ENCODE measurements around the gene BAG3.
"Not testable (repeated sequence)": the region's sequence is repeated elsewhere in the genome, so short reads cannot be mapped to it uniquely, and the experiment has no call there.

Gene BAG3

GRCh38 chr10:119694608-119695007, 43.4 kb downstream of the BAG3 start:
- no peak for DNase-seq

- no peak for DNase-seq
Measured at GRCh38 chr10:119700321-119700954, 49.3 kb downstream of the BAG3 start.

- DNase-seq: no peak
Measured at GRCh38 chr10:119701861-119702260, 50.7 kb downstream of the BAG3 start.

- DNase-seq: no peak
Measured at GRCh38 chr10:119702583-119702982, 51.4 kb downstream of the BAG3 start.

GRCh38 chr10:119703903-119704508, 52.8 kb downstream of the BAG3 start:
- no peak for DNase-seq

DNA sequence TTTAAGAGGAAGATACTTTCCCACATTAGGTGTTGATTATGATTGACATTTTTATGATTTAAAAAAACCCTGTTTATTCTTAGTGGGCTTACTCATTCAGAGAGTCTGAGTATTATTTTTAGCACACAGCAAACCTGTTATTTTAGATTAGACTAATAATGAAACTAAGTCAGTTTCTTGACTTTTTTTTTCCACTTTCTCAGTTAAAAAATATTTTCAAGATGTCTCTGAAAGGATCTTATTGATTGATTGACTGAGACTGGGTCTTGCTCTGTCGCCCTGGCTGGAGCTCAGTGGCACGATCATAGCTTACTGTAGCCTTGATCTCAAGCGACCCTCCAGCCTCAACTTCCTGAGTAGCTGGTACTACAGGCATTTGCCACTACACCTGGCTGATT, 54.3 kb downstream of the BAG3 start:
- DNase-seq: no peak

GRCh38 chr10:119706521-119707278, 55.5 kb downstream of the BAG3 start:
- no peak for DNase-seq

GRCh38 chr10:119707331-119707730, 56.2 kb downstream of the BAG3 start:
- not testable (repeated sequence) for DNase-seq

- not testable (repeated sequence) for DNase-seq
Measured at GRCh38 chr10:119710935-119711334, 59.8 kb downstream of the BAG3 start.

DNA sequence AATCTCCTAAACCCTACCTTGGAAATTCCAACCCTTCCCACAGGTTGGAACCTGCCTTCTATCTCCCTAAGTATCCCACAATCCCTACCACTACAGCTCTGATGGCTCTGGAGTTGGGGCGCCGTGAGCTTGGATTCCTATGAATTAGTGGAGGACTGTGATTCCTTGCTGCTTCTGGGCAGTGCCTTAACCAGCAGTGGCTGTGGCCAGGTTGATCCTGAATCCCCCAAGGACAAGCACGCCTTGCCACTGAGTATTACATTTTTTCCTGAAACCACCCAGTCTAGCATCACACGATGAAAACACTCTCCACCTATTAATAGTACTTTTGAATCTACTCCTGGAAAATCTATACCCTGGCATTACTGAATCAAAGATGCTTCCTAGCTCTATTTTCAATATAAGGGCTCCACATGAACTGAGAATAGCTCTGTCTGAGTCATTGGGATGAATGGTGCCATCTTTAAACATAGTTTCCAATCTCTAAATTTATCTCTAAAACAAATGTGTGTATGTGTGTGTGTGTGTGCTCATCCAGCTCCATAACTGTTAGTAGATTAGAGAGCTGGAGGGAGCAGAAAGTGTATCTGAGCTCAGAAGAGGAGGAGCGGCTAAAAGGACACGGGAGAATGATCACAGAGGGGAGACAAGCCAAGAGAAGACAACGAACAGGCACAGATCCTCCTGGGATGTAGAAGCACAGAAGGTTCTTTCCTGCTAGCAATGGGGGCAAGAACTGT, 62.7 kb downstream of the BAG3 start:
- DNase-seq: no peak

GRCh38 chr10:119714484-119714816, 63.3 kb downstream of the BAG3 start:
- no peak for DNase-seq

- no peak for DNase-seq
Measured at GRCh38 chr10:119715628-119716505, 64.7 kb downstream of the BAG3 start.

DNA sequence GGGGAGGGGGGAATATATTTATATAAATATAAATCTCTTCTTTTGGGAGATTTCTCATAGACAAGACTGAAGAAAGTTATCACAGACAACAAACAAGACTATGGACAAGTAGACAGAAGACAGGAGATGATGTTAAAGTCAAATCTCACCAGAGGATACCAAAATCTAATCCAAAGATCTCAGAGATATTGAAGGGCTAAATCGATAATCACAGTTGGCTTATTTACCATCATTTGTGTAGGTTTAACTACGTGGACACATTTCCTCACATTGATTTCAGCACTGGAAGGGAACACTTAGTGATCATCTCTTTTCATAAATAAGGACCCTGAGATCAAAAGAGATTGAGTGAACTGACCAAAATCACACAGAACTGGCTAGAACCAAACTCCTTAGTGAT, 72.0 kb downstream of the BAG3 start:
- DNase-seq: no peak

GRCh38 chr10:119723624-119724023, 72.4 kb downstream of the BAG3 start:
- no peak for DNase-seq

DNA sequence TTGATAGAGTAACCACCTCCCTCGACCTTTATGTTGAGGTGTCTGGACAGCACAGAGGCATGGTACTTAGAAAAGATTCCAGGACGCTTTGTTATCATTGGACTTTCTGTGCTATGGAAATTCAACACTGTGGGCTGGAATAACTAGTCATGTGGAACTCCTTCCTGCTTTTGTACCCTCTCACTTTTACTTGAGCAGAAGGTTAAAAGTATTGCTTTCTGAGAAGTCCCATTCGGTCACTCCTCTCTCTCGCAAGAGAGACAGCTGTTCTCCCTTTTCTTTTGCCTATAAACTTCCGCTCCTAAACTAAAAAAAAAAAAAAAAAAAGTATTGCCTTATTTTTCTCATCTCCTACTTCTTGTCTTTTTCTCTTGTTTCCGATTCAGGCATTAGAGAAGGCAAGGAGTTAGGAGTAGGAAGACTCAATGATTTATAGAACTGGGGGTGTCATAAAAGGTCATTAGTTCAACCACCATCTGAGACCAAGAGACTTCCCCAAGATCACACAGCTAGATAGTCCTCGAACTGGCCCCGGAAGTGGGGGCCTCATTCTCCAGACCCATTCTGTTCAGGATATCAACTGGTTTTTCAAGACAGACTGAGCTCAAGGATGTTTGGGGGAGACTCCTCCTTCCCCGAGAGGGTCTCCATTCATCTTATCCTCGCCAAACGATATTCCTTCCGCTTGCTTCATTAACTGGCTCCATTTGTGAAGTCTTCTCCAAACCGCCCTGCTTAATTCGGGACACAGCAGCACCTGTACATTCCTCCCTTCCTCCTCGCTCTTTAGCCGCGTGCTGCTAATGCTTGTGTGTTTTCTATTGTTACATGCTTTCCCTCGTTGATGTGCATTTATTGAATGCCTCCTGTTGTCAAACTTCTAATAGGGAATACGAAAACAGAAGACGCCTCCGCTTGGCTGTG, 73.7 kb downstream of the BAG3 start:
- DNase-seq: no peak

DNA sequence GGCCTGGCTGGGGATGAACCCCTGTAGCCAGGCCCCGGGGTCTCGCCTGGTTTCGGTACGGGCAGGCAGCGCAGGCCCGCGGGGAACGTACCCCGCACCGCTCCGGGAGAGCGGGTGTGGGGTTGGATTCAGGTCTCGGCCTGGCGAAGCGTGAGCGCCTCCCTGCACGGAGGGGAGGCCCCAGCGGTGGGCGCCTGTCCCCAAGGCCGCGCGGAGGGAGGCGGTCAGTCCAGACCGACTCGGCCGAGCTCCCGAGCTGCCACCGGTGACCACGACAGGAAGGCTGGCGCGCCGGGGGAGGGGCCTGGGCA, 74.3 kb downstream of the BAG3 start:
- no peak for DNase-seq

- DNase-seq: peak; percentile 98
Measured at GRCh38 chr10:119725828-119726675, 74.9 kb downstream of the BAG3 start, which contains the start of gene INPP5F. INPP5F (plus strand) TSS chr10:119726050; CDS start chr10:119726263, 213 bp downstream.

DNA sequence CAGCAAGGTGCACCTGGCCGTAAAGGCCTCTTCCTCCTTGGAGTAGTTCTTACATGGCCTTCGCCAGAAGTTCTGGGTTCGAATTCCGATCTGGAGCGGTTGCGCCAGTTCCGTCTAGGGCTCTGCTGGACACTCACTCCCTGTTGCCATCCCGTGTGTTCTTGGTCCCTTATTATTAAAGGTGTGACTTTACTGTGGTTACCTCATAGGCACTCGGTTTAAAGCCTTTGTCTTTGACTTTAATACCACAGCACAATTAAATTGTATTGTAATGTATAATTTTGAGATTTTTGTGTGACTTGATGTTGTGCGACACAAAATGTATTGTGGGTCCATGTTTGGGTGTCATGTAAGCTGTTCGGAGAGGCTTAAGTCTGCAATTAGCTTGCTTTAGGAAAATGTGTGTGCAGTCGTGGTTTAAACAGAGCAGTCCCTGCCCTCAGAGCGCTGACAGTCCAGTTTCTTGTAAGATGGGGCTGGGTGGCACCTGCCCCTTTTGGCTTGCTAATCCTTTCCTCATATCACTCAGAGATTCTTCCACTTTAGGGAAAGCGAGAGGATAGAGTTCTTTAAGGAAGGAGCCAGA, 75.6 kb downstream of the BAG3 start:
- no peak for DNase-seq

Data from amniotic stem cell (primary cell).